NCI-H1436 (cell line): Measurements from ENCODE around the gene EPB41L4B.
"Not testable (repeated sequence)": the region's sequence is repeated elsewhere in the genome, so short reads cannot be mapped to it uniquely, and the experiment has no call there.

Experiments used
- DNase-seq: peaks from one replicate; lab custom pipeline; 2025; lab: John Stamatoyannopoulos, UW

The EPB41L4B gene

DNA sequence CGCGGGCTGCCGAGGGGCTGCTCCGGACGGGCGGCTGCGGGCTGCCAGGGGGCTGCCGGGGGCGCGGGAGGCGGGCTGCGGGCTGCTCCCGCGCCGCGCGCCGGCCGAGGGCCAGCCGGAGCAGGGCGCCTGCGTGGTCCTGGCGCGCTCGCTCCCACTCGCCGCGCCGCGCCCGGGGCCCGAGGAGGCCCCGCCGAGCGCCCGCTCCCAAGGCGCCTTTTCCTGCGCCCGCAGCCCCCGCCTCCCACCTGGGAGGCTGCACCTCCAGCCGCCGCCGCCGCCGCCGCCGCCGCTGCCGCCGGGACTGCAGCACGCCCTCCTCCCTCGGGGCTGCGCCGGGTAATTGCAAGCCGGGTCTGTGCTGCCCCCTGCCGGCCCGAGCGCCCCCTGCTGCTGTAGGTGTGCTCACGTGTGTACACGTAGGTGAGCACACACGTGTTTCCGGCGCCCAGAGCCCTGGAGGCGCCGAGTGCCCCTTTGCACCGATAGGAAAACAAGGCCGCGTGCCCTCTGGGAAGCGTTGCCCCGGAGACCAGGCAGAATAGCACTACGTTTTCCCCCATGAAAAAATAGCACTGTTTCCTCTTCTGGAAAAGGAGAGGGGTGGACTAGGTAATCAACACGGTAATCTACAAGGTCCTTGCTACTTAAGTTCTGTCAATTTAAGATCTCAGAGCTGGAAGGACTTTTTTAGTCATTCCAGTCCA lies at the start of gene EPB41L4B:
Gene EPB41L4B, minus strand, starts transcription at position 318 of the 707 bp plus-strand sequence. CDS start 613 bp downstream, outside the sequence.
- peak; percentile 94 for DNase-seq

DNA sequence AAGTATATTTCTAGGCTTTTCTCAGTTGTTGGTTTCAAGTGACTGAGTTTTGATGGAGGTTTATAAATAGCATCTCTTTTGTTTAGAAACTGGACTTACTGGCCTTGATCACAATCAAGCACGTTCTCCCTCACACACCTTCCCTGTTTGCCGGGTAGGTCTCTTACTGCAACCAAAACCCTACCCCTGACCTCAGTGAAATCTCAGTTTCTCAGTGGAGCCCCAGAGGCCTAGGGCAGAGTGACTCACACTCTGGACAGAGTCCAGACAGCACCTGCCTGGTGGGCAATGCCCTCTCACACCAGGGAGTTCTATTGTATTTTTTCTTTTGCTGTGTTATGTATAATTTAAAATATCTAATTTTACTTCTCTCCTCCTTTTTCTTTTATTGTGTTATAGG lies 48.4 kb upstream of the EPB41L4B start:
- DNase-seq = no peak

- DNase-seq = no peak
Observed at GRCh38 chr9:109360771-109361170, 39.9 kb upstream of the EPB41L4B start.

DNA sequence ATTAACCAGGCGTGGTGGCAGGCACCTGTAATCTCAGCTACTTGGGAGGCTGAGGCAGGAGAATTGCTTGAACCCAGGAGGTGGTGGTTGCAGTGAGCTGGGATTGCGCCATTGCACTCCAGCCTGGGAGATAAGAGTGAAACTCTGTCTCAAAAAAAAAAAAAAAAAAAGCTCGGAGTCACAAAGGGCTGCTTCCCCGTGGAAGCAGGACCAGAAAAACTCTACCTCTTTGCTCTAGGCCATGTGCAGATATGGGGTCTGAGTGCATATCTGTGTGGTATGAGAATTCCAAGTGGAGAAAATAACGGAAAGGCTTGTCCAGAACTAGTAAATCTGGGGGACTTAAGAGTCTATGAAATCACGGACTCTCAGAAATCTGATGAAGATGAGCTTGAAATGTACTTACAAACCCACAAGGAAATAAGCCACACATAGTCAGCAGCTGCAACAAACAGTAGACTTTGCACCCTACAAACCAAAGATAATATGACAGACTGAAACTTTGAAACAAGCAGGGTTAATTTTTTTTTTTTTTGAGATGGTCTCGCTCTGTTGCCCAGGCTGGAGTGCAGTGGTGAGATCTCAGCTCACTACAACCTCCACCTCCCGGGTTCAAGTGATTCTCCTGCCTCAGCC lies 38.2 kb upstream of the EPB41L4B start:
- DNase-seq = not testable (repeated sequence)

GRCh38 chr9:109355564-109356297 lies 34.9 kb upstream of the EPB41L4B start:
- DNase-seq = no peak

DNA sequence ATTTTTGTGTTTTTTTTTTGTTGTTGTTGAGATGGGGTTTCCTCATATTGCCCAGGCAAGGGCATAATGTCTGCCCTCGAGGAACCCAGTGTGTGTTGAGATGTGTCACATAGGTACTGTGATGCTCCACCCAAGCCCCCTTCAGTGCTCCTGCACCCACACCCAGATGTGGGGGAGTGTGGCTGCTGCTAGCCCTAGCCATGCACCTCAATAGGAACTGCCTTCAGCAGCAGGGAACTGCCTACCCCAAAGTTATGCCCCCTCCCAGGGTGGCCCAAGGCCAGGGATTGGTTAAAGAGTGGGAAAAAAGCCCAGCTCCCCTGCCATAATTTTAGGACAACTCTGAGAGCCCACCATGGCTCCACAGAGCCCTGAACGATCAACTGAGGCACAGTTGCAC lies 33.3 kb upstream of the EPB41L4B start:
- DNase-seq = no peak

GRCh38 chr9:109351032-109351431 lies 30.2 kb upstream of the EPB41L4B start:
- no peak for DNase-seq

- peak; percentile 16 for DNase-seq
Observed at GRCh38 chr9:109349421-109349846, 28.6 kb upstream of the EPB41L4B start.

GRCh38 chr9:109346904-109347303 lies 26.0 kb upstream of the EPB41L4B start:
- DNase-seq = no peak

GRCh38 chr9:109344866-109345265 lies 24.0 kb upstream of the EPB41L4B start:
- no peak for DNase-seq

- no peak for DNase-seq
Observed at GRCh38 chr9:109342878-109343277, 22.0 kb upstream of the EPB41L4B start.

- DNase-seq = no peak
Observed at GRCh38 chr9:109341561-109341960, 20.7 kb upstream of the EPB41L4B start.

DNA sequence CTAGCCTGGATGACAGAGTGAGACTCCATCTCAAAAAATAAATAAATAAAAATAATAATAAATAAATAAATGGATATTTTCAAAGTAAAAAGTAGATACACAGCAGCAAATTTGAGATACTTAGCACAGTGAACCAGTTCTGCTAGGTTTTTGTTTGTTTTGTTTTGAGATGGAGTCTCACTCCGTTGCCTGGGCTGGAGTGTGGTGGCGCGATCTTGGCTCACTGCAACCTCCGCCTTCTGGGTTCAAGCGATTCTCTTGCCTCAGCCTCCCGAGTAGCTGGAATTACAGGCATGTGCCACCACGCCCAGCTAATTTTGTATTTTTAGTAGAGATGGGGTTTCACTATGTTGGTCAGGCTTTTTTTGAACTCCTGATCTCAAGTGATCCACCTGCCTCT lies 20.1 kb upstream of the EPB41L4B start:
- not testable (repeated sequence) for DNase-seq

DNA sequence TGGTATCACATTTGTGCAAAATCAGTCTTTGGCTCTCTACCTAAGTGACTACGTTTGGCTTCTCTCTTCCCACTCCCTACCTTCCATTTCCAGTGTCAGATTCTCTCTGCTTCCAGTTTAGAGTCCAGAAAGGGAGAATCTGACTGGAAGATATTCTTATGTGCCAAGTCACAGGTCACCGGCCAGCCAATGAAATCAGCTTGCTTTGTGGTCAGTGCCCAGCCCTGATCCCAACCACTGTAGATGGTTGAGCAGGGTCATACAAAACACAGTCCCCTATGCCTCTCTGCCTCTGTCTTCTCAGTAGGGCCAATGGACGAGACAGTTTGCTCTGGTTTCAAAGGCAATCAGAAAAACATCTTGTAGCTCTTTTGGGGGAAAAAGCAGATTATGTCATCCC lies 15.6 kb upstream of the EPB41L4B start:
- no peak for DNase-seq

GRCh38 chr9:109335929-109336328 lies 15.1 kb upstream of the EPB41L4B start:
- no peak for DNase-seq

- no peak for DNase-seq
Observed at GRCh38 chr9:109335121-109335520, 14.3 kb upstream of the EPB41L4B start.

DNA sequence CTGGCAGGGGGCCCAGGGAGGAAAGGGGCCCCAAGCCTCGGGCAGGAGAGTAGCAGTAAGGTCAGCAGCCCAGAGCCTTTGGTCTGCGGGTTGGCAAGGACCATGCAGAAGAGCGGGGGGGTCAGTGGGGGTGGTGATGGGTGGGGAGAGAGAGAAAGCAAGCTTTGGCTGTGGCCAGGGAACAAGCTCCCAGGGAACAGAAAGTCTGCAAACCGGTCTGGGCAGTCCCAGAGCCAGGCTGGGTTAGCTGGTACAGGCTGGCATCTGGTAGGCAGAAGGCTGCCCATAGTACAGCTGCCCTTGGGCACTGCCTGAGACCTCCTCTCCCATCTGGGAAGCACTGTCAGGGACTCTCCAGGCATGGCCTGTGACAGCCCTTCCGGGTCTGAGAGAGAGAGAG lies 10.5 kb upstream of the EPB41L4B start:
- no peak for DNase-seq

- DNase-seq = peak; percentile 42
Observed at GRCh38 chr9:109329638-109330258, 8.9 kb upstream of the EPB41L4B start.

DNA sequence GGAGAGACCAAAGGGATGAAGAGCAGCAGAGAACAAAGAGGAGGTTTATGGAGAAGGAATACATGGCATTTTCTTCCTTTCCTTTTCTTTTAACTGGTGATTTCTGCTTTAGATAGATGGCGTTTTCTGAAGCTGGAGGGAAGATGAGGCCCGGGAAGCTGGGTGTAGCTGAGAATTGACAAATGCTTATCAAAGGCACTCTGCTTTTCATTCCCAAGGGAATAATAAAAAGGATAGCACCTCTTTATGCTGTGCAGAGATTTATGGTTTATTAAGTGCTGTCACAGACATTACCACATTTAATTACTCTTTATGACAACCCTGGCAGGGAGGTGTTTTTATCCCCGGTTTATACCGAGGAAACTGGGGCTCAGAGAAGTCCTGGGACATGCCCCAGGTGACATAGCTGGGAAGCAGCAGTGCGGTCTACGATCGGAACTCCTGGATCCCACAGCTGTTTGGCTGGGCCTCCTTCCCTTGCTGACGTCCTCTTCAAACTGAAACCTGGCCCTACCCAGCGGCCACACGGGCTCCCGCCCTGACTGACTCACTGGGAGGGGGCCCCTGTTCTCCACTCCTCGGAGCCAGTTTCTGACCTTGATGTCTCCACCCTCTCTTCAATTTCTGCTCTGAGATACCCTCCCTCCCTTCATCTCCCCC lies 8.2 kb upstream of the EPB41L4B start:
- DNase-seq = no peak

- DNase-seq = no peak
Observed at GRCh38 chr9:109325089-109325488, 4.2 kb upstream of the EPB41L4B start.

DNA sequence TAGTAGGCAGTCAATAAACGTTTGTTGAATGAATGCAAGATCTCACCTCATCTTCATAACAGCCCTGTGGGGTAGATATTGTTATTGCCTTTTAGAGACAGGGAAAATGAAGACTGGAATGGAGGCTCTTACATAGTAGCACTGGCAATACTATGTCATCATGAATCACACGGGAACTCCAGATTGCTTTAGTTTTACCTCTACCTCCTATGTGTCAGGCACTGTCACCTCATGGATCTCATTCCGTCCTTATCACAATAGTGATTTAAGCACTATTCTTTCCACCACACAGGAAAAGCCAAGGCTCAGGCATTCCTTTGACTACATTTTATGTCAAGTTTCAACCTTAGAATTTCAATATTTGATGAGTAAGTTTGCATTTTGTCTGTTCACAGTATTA lies 2.9 kb upstream of the EPB41L4B start:
- no peak for DNase-seq

DNA sequence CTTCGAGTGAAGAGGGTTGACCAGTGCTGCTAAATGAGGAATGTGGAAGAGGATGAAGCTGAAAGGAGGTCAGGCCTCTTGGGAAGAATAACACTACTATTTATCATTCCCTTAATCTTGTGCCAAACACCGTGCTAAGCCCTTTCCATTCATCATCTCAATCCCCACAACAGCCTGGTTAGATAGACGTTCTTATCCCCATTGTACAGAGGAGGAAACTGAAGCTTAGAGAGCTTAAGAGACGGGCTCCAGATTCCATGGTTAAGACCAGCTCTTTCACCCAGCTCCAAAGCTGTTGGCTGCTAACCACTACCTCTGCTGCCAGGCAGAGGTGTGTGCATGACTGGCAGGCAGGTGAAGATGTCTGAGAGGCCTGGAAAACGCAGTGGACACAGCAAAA lies 868 bp upstream of the EPB41L4B start:
- DNase-seq = no peak
